ENCODE results near the gene SARS1. TPM values are rescaled to one million over a fixed set of nuclear protein-coding genes. Genes with fewer than 3 reads are reported as not detected.

SARS1 gene
- total and polyA plus RNA-seq, 4 donors = 57.5 to 132 (median 92.8) TPM

DNA sequence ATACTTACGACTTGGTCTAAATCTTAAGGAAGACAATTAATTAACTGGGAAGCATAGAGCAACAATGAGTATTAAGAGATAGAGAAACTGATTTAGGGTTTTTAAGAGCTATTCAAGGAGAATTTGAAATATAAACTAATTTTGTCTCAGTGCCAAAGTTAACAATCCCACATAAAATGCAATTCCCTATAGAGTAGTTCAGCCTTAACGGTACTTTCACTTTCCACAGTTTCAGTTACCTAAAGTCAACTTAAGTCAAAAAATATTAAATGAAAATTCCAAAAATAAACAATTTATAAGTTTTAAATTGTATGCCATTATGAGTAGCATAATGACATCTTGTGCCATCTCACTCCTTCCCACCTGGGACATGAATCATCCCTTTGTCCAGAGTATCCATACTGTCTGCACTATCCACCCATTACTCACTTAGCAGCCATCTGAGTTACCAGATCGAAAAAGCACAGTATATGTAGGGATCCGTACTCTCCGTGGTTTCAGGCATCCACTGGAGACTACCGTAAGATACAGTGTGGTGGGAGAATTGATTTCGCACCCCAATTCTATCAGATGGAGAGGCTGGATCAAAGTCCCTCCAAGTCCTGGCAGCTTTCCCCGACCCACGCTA, 4.8 kb upstream of the SARS1 start:
- no peak for DNase-seq (ENCODE audit: low spot score)
- H3K27ac ChIP-seq (ENCODE audit: low read depth in 1 of 2, low read length in 2 of 2) = no peak overlapping the region
- H3K27me3 ChIP-seq (ENCODE audit: control insufficient read depth in 4 of 4, insufficient read depth in 4 of 4, low read length in 3 of 4) = no peaks in the 10 kb centered on the region
- H3K4me3 ChIP-seq (ENCODE audit: low read depth in 1 of 3, low read length in 3 of 3) = no peak overlapping the region
- 58% methylated on average over 9 of the region's 9 CpGs for WGBS
- H3K9ac ChIP-seq (ENCODE audit: low read depth in 1 of 2, low read length in 2 of 2) = no peak overlapping the region
- TF ChIP-seq, protein P1, sequence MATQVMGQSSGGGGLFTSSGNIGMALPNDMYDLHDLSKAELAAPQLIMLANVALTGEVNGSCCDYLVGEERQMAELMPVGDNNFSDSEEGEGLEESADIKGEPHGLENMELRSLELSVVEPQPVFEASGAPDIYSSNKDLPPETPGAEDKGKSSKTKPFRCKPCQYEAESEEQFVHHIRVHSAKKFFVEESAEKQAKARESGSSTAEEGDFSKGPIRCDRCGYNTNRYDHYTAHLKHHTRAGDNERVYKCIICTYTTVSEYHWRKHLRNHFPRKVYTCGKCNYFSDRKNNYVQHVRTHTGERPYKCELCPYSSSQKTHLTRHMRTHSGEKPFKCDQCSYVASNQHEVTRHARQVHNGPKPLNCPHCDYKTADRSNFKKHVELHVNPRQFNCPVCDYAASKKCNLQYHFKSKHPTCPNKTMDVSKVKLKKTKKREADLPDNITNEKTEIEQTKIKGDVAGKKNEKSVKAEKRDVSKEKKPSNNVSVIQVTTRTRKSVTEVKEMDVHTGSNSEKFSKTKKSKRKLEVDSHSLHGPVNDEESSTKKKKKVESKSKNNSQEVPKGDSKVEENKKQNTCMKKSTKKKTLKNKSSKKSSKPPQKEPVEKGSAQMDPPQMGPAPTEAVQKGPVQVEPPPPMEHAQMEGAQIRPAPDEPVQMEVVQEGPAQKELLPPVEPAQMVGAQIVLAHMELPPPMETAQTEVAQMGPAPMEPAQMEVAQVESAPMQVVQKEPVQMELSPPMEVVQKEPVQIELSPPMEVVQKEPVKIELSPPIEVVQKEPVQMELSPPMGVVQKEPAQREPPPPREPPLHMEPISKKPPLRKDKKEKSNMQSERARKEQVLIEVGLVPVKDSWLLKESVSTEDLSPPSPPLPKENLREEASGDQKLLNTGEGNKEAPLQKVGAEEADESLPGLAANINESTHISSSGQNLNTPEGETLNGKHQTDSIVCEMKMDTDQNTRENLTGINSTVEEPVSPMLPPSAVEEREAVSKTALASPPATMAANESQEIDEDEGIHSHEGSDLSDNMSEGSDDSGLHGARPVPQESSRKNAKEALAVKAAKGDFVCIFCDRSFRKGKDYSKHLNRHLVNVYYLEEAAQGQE (IDR thresholded peaks at IDR 0.05) = no peak
- H3K4me1 ChIP-seq (ENCODE audit: control insufficient read depth in 4 of 4, insufficient read depth in 4 of 4, low read length in 3 of 4) = peaks cover 0 to 5% (median 3%) of the 10 kb centered on the region in 4 donors
- H3K9me3 ChIP-seq (ENCODE audit: control insufficient read depth in 4 of 4, low read length in 3 of 4) = no peaks in the 10 kb centered on the region
- H3K36me3 ChIP-seq (ENCODE audit: control insufficient read depth in 4 of 4, insufficient read depth in 3 of 4, low read depth in 1 of 4, low read length in 3 of 4) = no peaks in the 10 kb centered on the region

DNA sequence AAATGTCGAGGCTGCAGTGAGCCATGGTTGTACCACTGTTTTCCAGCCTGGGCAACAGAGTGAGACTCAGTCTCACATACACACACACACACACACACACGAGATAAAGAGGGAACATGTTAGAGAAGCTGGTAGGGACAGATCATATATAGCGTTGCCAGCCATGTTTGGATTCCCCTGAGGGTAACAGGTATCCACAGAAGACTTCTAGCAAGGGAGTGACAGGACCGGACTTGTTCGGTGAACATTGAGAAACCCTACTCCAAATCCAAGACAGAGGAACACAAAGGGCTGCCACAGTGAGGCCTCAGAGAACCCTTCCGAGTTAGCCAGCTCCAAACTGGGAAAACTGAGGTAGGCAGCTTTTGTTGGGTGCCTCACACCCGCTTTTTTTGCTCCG, 3.7 kb upstream of the SARS1 start:
- H3K36me3 ChIP-seq (ENCODE audit: control insufficient read depth in 4 of 4, insufficient read depth in 3 of 4, low read depth in 1 of 4, low read length in 3 of 4) = no peaks in the 10 kb centered on the region
- H3K27me3 ChIP-seq (ENCODE audit: control insufficient read depth in 4 of 4, insufficient read depth in 4 of 4, low read length in 3 of 4) = no peaks in the 10 kb centered on the region
- H3K4me1 ChIP-seq (ENCODE audit: control insufficient read depth in 4 of 4, insufficient read depth in 4 of 4, low read length in 3 of 4) = peaks cover 2 to 10% (median 4%) of the 10 kb centered on the region in 4 donors
- no peak overlapping the region for H3K9ac ChIP-seq (ENCODE audit: low read depth in 1 of 2, low read length in 2 of 2)
- no peak overlapping the region for H3K4me3 ChIP-seq (ENCODE audit: low read depth in 1 of 3, low read length in 3 of 3)
- H3K27ac ChIP-seq (ENCODE audit: low read depth in 1 of 2, low read length in 2 of 2) = no peak overlapping the region
- TF ChIP-seq FOXA2 (IDR thresholded peaks at IDR 0.05) = no peak
- TF ChIP-seq RXRA (IDR thresholded peaks at IDR 0.05) = no peak
- no peak for TF ChIP-seq HNF4A (conservative IDR thresholded peaks at IDR 0.05)
- TF ChIP-seq SP1 (IDR thresholded peaks at IDR 0.05) = no peak
- TF ChIP-seq, protein P2, sequence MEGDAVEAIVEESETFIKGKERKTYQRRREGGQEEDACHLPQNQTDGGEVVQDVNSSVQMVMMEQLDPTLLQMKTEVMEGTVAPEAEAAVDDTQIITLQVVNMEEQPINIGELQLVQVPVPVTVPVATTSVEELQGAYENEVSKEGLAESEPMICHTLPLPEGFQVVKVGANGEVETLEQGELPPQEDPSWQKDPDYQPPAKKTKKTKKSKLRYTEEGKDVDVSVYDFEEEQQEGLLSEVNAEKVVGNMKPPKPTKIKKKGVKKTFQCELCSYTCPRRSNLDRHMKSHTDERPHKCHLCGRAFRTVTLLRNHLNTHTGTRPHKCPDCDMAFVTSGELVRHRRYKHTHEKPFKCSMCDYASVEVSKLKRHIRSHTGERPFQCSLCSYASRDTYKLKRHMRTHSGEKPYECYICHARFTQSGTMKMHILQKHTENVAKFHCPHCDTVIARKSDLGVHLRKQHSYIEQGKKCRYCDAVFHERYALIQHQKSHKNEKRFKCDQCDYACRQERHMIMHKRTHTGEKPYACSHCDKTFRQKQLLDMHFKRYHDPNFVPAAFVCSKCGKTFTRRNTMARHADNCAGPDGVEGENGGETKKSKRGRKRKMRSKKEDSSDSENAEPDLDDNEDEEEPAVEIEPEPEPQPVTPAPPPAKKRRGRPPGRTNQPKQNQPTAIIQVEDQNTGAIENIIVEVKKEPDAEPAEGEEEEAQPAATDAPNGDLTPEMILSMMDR (IDR thresholded peaks at IDR 0.05; ENCODE audit: low read depth, low read length, missing input control) = no peak
- TF ChIP-seq EGR1 (IDR thresholded peaks at IDR 0.05; ENCODE audit: low read depth in 2 of 2) = no peak
- TF ChIP-seq NR2F2 (IDR thresholded peaks at IDR 0.05) = no peak
- TF ChIP-seq FOXA1 (IDR thresholded peaks at IDR 0.05) = no peak
- DNase-seq (ENCODE audit: low spot score) = no peak
- no peaks in the 10 kb centered on the region for H3K9me3 ChIP-seq (ENCODE audit: control insufficient read depth in 4 of 4, low read length in 3 of 4)
- 91% methylated on average over 8 of the region's 8 CpGs for WGBS

DNA sequence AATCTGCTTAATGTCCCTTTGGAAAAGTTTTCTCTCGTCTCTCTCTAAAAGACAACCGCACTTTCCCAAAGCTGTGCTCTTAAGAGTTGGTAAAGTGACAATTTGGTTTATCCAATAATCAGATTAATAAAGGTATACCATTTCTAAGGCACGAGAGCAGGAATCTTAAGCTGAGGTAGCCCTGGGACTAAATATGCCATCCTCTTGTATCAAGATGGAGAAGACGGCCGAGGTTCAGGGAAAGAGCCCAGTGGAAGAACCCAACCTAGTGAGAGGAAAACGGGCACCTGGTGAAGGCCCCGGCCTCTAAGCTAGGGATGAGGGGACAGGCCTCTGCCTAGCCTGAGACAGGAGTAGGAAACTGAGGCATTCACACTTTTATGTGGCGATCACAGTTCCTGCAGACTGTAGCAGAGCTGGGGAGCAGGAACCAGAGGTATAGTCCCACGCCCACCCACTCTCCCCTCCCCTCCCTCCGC, 334 bp upstream of the SARS1 start:
- WGBS = 32% methylated on average over 10 of the region's 10 CpGs
- no peaks in the 10 kb centered on the region for H3K9me3 ChIP-seq (ENCODE audit: control insufficient read depth in 4 of 4, low read length in 3 of 4)
- peak overlapping the region; percentile 30 to 93 (median 74) for H3K4me3 ChIP-seq (ENCODE audit: low read depth in 1 of 3, low read length in 3 of 3)
- DNase-seq (ENCODE audit: low spot score) = no peak
- no peak overlapping the region for H3K9ac ChIP-seq (ENCODE audit: low read depth in 1 of 2, low read length in 2 of 2)
- peak overlapping the region; percentile 84 to 90 for H3K27ac ChIP-seq (ENCODE audit: low read depth in 1 of 2, low read length in 2 of 2)
- peaks cover 6 to 32% (median 25%) of the 10 kb centered on the region in 4 donors for H3K4me1 ChIP-seq (ENCODE audit: control insufficient read depth in 4 of 4, insufficient read depth in 4 of 4, low read length in 3 of 4)
- H3K27me3 ChIP-seq (ENCODE audit: control insufficient read depth in 4 of 4, insufficient read depth in 4 of 4, low read length in 3 of 4) = no peaks in the 10 kb centered on the region
- H3K36me3 ChIP-seq (ENCODE audit: control insufficient read depth in 4 of 4, insufficient read depth in 3 of 4, low read depth in 1 of 4, low read length in 3 of 4) = no peaks in the 10 kb centered on the region
- TF ChIP-seq SP1 (IDR thresholded peaks at IDR 0.05) = peak; percentile 13
- TF ChIP-seq, protein P3, sequence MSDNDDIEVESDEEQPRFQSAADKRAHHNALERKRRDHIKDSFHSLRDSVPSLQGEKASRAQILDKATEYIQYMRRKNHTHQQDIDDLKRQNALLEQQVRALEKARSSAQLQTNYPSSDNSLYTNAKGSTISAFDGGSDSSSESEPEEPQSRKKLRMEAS (IDR thresholded peaks at IDR 0.05) = no peak
